Mesenchymal stem cell (in vitro differentiated cells and primary cell): Measurements from ENCODE around the gene CFAP52.
A peak's percentile ranks its signal among the peaks of the same experiment; 100 is the strongest.

Experiments
- DNase-seq: peaks from one replicate; pipeline ENCODE4 v3.0.0-alpha.2; 2013
- H2AFZ ChIP-seq: one replicate; pipeline ENCODE4 v1.6.1; 2013; ENCODE audit warnings: low read depth, mild to moderate bottlenecking, control low read depth, inconsistent platforms, low read length, moderate library complexity
- H2AK5ac ChIP-seq: 2 replicates; pipeline ENCODE4 v1.6.1; 2013; ENCODE audit warnings: low read length, moderate library complexity, mild to moderate bottlenecking, inconsistent platforms; ENCODE audit not compliant: severe bottlenecking
- H2BK120ac ChIP-seq: one replicate; pipeline ENCODE4 v1.6.1; 2013; ENCODE audit warnings: low read depth, mild to moderate bottlenecking, inconsistent platforms, low read length, moderate library complexity
- H2BK12ac ChIP-seq, 2 experiments: one replicate each; pipeline ENCODE4 v1.6.1; 2013; ENCODE audit warnings: inconsistent platforms in 2 of 2, low read length in 2 of 2, mild to moderate bottlenecking in 2 of 2, moderate library complexity in 2 of 2, control low read depth in 1 of 2
- H2BK15ac ChIP-seq: one replicate; pipeline ENCODE4 v1.6.1; 2013; ENCODE audit warnings: mild to moderate bottlenecking, low read depth, inconsistent platforms; ENCODE audit not compliant: poor library complexity, severe bottlenecking
- H2BK5ac ChIP-seq: 2 replicates; pipeline ENCODE4 v1.6.1; 2013; ENCODE audit warnings: low read depth, mild to moderate bottlenecking, low read length, control low read depth, inconsistent platforms; ENCODE audit not compliant: poor library complexity, severe bottlenecking
- H3K14ac ChIP-seq, 2 experiments: one replicate each; pipeline ENCODE4 v1.6.1; 2013; ENCODE audit warnings: inconsistent platforms in 2 of 2, low read length in 2 of 2, control low read depth in 1 of 2, mild to moderate bottlenecking in 1 of 2, moderate library complexity in 1 of 2
- H3K18ac ChIP-seq, 2 experiments: one replicate each; pipeline ENCODE4 v1.6.1; 2013; ENCODE audit warnings: inconsistent platforms in 2 of 2, low read length in 2 of 2, control low read depth in 1 of 2, low read depth in 1 of 2, mild to moderate bottlenecking in 1 of 2
- H3K23ac ChIP-seq, 2 experiments: one replicate each; pipeline ENCODE4 v1.6.1; 2013; ENCODE audit warnings: inconsistent platforms in 2 of 2, low read length in 2 of 2, mild to moderate bottlenecking in 2 of 2, moderate library complexity in 2 of 2, control low read depth in 1 of 2
- H3K27ac ChIP-seq: 2 replicates; pipeline ENCODE4 v1.5.1; 2013; ENCODE audit warnings: mild to moderate bottlenecking, moderate library complexity, low read length, control low read depth, inconsistent platforms; ENCODE audit not compliant: poor library complexity, severe bottlenecking
- H3K27me3 ChIP-seq, 2 experiments: 2 replicates each; pipeline versions ENCODE4 v1.6.1 to v1.7.0; 2013; ENCODE audit warnings: low read length in 2 of 2, mild to moderate bottlenecking in 2 of 2, moderate library complexity in 2 of 2, control low read depth in 1 of 2, inconsistent platforms in 1 of 2; ENCODE audit not compliant: control insufficient read depth in 1 of 2, insufficient read depth in 1 of 2
- H3K36me3 ChIP-seq, 2 experiments: 2 replicates each; pipeline versions ENCODE4 v1.6.1 to v1.7.0; 2013; ENCODE audit warnings: low read length in 2 of 2, control low read depth in 1 of 2, inconsistent platforms in 1 of 2, low read depth in 1 of 2, mild to moderate bottlenecking in 1 of 2; ENCODE audit not compliant: insufficient read depth in 2 of 2, control insufficient read depth in 1 of 2
- H3K4ac ChIP-seq, 2 experiments: one replicate each; pipeline ENCODE4 v1.6.1; 2013; ENCODE audit warnings: inconsistent platforms in 2 of 2, low read length in 2 of 2, mild to moderate bottlenecking in 2 of 2, moderate library complexity in 2 of 2, control low read depth in 1 of 2, low read depth in 1 of 2
- H3K4me1 ChIP-seq: 2 replicates; pipeline ENCODE4 v1.6.1; 2013; ENCODE audit warnings: low read depth, low read length, control low read depth; ENCODE audit not compliant: control insufficient read depth, insufficient read depth
- H3K4me2 ChIP-seq: 2 replicates; pipeline ENCODE4 v1.6.1; 2013; ENCODE audit warnings: low read length, mild to moderate bottlenecking, inconsistent platforms; ENCODE audit not compliant: poor library complexity, severe bottlenecking
- H3K4me3 ChIP-seq, 2 experiments: 2 replicates each; pipeline versions ENCODE4 v1.5.1 to v1.7.0; 2013; ENCODE audit warnings: low read length in 2 of 2, mild to moderate bottlenecking in 2 of 2, control low read depth in 1 of 2, low read depth in 1 of 2; ENCODE audit not compliant: insufficient read depth in 1 of 2
- H3K79me1 ChIP-seq: replicated peaks from 2 replicates; pipeline ENCODE4 v1.6.1; 2013; ENCODE audit warnings: mild to moderate bottlenecking, control low read depth, low read length, inconsistent platforms; ENCODE audit not compliant: poor library complexity, severe bottlenecking
- H3K9ac ChIP-seq: 2 replicates; pipeline ENCODE4 v1.7.0; 2013; ENCODE audit warnings: mild to moderate bottlenecking, low read length, moderate library complexity
- H3K9me3 ChIP-seq: 2 replicates; pipeline ENCODE4 v1.7.0; 2013; ENCODE audit warnings: mild to moderate bottlenecking, low read length; ENCODE audit not compliant: control insufficient read depth
- H4K8ac ChIP-seq: one replicate; pipeline ENCODE4 v1.6.1; 2013; ENCODE audit warnings: inconsistent platforms, mild to moderate bottlenecking, low read length, moderate library complexity
- H4K91ac ChIP-seq: one replicate; pipeline ENCODE4 v1.6.1; 2013; ENCODE audit warnings: mild to moderate bottlenecking, low read length, inconsistent platforms
- WGBS: methylation state at CpG from one replicate; pipeline ENCODE4 v1.1.7; 2013; ENCODE audit warnings: mixed read lengths; 5-methylcytosine and 5-hydroxymethylcytosine counted together

CFAP52 gene

DNA sequence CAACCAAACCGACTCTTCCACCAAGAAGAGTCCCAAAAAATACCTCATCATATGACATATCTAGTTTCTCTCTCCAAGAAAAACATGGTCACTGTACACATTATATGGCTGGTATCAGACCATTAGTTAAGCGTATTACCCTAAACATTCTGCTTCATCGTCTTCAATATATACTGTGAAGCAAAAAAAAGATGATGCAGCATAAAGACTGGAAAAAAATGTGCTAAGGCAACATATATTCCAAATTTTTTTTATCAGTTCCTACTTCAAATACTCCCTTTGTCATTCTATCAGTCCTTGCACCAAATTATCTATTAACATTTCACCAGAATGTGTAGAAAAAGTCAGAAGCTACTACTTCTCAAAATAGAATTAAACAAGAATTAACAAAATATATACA lies 43.7 kb upstream of the CFAP52 start:
- H3K23ac ChIP-seq, result no peak overlapping the region
- no peak overlapping the region for H2BK5ac ChIP-seq
- H3K14ac ChIP-seq, result no peak overlapping the region
- no peak overlapping the region for H4K8ac ChIP-seq
- no peak overlapping the region for H3K18ac ChIP-seq
- WGBS, result 92% methylated on average over 2 of the region's 3 CpGs
- no peak overlapping the region for H2AFZ ChIP-seq
- H3K4ac ChIP-seq, result no peak overlapping the region
- H2BK12ac ChIP-seq, result no peak overlapping the region
- no peaks in the 10 kb centered on the region for H3K9me3 ChIP-seq
- DNase-seq, result no peak
- no peak overlapping the region for H4K91ac ChIP-seq
- H3K4me2 ChIP-seq, result no peak overlapping the region
- H2BK120ac ChIP-seq, result no peak overlapping the region
- H2AK5ac ChIP-seq, result no peak overlapping the region
- H3K9ac ChIP-seq, result no peak overlapping the region
- no peak overlapping the region for H2BK15ac ChIP-seq
- no peak overlapping the region for H3K27ac ChIP-seq
- no peaks in the 10 kb centered on the region for H3K36me3 ChIP-seq
- no peaks in the 10 kb centered on the region for H3K27me3 ChIP-seq
- peaks cover 8% of the 10 kb centered on the region for H3K79me1 ChIP-seq
- H3K4me3 ChIP-seq, result no peak overlapping the region
- no peaks in the 10 kb centered on the region for H3K4me1 ChIP-seq

DNA sequence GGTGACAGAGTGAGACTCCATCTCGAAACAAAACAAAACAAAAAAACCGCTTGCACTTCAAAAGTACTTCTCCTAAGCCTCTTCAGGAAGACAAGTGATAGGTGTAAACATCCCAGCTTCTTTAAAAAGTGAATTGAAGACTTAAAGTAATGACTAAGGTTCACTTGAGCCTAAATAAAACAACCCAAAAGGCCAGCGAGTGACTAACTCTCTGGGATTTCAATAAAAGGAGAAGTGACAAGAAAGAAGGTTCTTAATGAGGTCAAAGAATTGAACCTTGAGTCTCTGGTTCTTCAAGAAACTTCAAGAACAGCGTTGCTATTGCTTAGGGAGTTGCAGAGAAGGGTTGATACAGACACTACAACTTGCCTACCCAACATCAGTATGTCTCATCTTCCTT lies 43.0 kb upstream of the CFAP52 start:
- 79% methylated on average over 2 of the region's 4 CpGs for WGBS

DNA sequence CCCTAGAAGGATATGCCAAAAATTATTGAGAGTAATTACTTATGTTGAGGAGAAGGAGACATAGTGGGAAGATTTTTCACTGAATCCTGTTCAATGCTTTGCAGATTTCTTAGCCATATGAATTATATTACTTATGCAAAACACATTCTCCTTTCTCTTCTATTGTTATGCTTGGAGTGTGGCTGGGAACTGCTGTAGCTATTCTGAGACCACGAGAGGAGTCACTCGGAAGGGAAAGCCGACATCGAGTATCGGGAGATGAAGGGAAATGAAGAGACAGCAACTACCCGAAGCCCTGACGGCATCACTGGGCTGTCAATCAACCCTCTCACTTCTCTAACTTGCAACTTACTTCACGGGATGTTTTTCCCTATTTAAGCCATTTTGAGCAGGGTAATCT lies 40.4 kb upstream of the CFAP52 start:
- H3K14ac ChIP-seq, result no peak overlapping the region
- no peak overlapping the region for H2AK5ac ChIP-seq
- H2BK15ac ChIP-seq, result no peak overlapping the region
- H3K36me3 ChIP-seq, result peaks cover under 1 to 7% of the 10 kb centered on the region in 2 experiments
- H3K9ac ChIP-seq, result no peak overlapping the region
- no peaks in the 10 kb centered on the region for H3K9me3 ChIP-seq
- no peaks in the 10 kb centered on the region for H3K4me1 ChIP-seq
- H2BK12ac ChIP-seq, result no peak overlapping the region
- no peak overlapping the region for H3K23ac ChIP-seq
- no peak overlapping the region for H3K27ac ChIP-seq
- H3K79me1 ChIP-seq, result peaks cover 8% of the 10 kb centered on the region
- no peak overlapping the region for H4K8ac ChIP-seq
- H2AFZ ChIP-seq, result no peak overlapping the region
- H3K4me2 ChIP-seq, result no peak overlapping the region
- no peak for DNase-seq
- WGBS, result 90% methylated on average over 6 of the region's 8 CpGs
- no peak overlapping the region for H2BK120ac ChIP-seq
- H3K18ac ChIP-seq, result no peak overlapping the region
- H3K27me3 ChIP-seq, result no peaks in the 10 kb centered on the region
- H3K4ac ChIP-seq, result no peak overlapping the region
- H4K91ac ChIP-seq, result no peak overlapping the region
- H2BK5ac ChIP-seq, result no peak overlapping the region
- no peak overlapping the region for H3K4me3 ChIP-seq

More for the DNA sequence above, 43.0 kb upstream of the CFAP52 start:
- H3K4me1 ChIP-seq, result no peaks in the 10 kb centered on the region
- no peak overlapping the region for H4K8ac ChIP-seq
- H4K91ac ChIP-seq, result no peak overlapping the region
- no peak overlapping the region for H2BK15ac ChIP-seq
- no peak overlapping the region for H2AFZ ChIP-seq
- H3K4ac ChIP-seq, result no peak overlapping the region
- no peak overlapping the region for H2BK5ac ChIP-seq
- H3K4me2 ChIP-seq, result no peak overlapping the region
- H2BK12ac ChIP-seq, result peak overlapping the region in 1 of 2 experiments; percentile 73
- H2AK5ac ChIP-seq, result no peak overlapping the region
- H3K4me3 ChIP-seq, result no peak overlapping the region
- H3K79me1 ChIP-seq, result peaks cover 8% of the 10 kb centered on the region
- no peak for DNase-seq
- no peak overlapping the region for H3K18ac ChIP-seq
- H3K9me3 ChIP-seq, result no peaks in the 10 kb centered on the region
- no peak overlapping the region for H3K9ac ChIP-seq
- no peak overlapping the region for H3K23ac ChIP-seq
- no peaks in the 10 kb centered on the region for H3K36me3 ChIP-seq
- H3K27me3 ChIP-seq, result no peaks in the 10 kb centered on the region
- H3K14ac ChIP-seq, result no peak overlapping the region
- no peak overlapping the region for H3K27ac ChIP-seq
- H2BK120ac ChIP-seq, result no peak overlapping the region

GRCh38 chr17:9537177-9537776 lies 39.2 kb upstream of the CFAP52 start:
- Histone ChIP-seq H2AK5ac (no peak overlapping the region), H4K91ac (peak overlapping the region; percentile 34), H3K4ac (no peak overlapping the region), H3K4me3 (no peak overlapping the region), H3K23ac (no peak overlapping the region), H3K4me2 (no peak overlapping the region), H3K14ac (no peak overlapping the region), H2BK15ac (no peak overlapping the region), H2BK5ac (no peak overlapping the region), H2AFZ (no peak overlapping the region), H3K18ac (no peak overlapping the region), H3K27me3 (no peaks in the 10 kb centered on the region), H3K9ac (no peak overlapping the region), H2BK120ac (no peak overlapping the region), H3K79me1 (peaks cover 8% of the 10 kb centered on the region), H3K27ac (no peak overlapping the region), H3K9me3 (no peaks in the 10 kb centered on the region), H4K8ac (no peak overlapping the region), H3K36me3 (peaks cover 4 to 9% of the 10 kb centered on the region in 2 experiments), H2BK12ac (no peak overlapping the region), H3K4me1 (no peaks in the 10 kb centered on the region)
- no peak for DNase-seq
- WGBS, result 97% methylated on average over 10 of the region's 12 CpGs
